HL-60 (cell line): Measurements from ENCODE around the gene ZNF768.
A peak's percentile ranks its signal among the peaks of the same experiment; 100 is the strongest.
"Not testable (repeated sequence)": the region's sequence is repeated elsewhere in the genome, so short reads cannot be mapped to it uniquely, and the experiment has no call there.

Experiments used
- DNase-seq, 2 experiments: peaks; one replicate each; pipeline ENCODE4 v3.0.0-alpha.2; 2010 to 2020; ENCODE audit warnings: low read depth in 1 of 2, low spot score in 1 of 2
- H3K27ac ChIP-seq: fragments of 250-450 bp; sonication (Bioruptor Pico); replicated peaks from 2 replicates; pipeline ENCODE4 v1.5.1; 2020; ENCODE audit warnings: mild to moderate bottlenecking, moderate library complexity
- H3K27me3 ChIP-seq: fragments of 250-450 bp; sonication (Bioruptor Pico); 2 replicates; pipeline ENCODE4 v1.5.1; 2021; ENCODE audit warnings: mild to moderate bottlenecking, moderate library complexity; ENCODE audit not compliant: insufficient read depth, poor library complexity, severe bottlenecking
- H3K4me3 ChIP-seq: replicated peaks from 2 replicates; pipeline ENCODE4 v1.5.1; 2011; ENCODE audit warnings: mild to moderate bottlenecking, control low read depth, low read length; ENCODE audit not compliant: insufficient read depth
- GABPA ChIP-seq: IDR thresholded peaks from 2 replicates; pipeline ENCODE4 v1.6.1; 2012; ENCODE audit warnings: low read depth
- POLR2AphosphoS5 ChIP-seq: IDR thresholded peaks from 2 replicates; pipeline ENCODE4 v1.6.1; 2012; ENCODE audit warnings: low read depth
- SPI1 ChIP-seq: IDR thresholded peaks from 2 replicates; pipeline ENCODE4 v1.6.1; 2012; ENCODE audit warnings: low read depth, mild to moderate bottlenecking, borderline replicate concordance
- TF ChIP-seq, protein P1 (sequence below): IDR thresholded peaks from one replicate; pipeline ENCODE4 v1.5.1; 2011; ENCODE audit warnings: low read length, control low read depth, inconsistent platforms; ENCODE audit not compliant: insufficient read depth
- TF ChIP-seq, protein P2 (sequence below): IDR thresholded peaks from 2 replicates; pipeline ENCODE4 v1.6.1; 2012; ENCODE audit warnings: low read depth; ENCODE audit not compliant: insufficient replicate concordance

ZNF768 gene

GRCh38 chr16:30478766-30479478 lies 47.4 kb downstream of the ZNF768 start:
- TF ChIP-seq, protein P1, sequence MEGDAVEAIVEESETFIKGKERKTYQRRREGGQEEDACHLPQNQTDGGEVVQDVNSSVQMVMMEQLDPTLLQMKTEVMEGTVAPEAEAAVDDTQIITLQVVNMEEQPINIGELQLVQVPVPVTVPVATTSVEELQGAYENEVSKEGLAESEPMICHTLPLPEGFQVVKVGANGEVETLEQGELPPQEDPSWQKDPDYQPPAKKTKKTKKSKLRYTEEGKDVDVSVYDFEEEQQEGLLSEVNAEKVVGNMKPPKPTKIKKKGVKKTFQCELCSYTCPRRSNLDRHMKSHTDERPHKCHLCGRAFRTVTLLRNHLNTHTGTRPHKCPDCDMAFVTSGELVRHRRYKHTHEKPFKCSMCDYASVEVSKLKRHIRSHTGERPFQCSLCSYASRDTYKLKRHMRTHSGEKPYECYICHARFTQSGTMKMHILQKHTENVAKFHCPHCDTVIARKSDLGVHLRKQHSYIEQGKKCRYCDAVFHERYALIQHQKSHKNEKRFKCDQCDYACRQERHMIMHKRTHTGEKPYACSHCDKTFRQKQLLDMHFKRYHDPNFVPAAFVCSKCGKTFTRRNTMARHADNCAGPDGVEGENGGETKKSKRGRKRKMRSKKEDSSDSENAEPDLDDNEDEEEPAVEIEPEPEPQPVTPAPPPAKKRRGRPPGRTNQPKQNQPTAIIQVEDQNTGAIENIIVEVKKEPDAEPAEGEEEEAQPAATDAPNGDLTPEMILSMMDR: no peak
- TF ChIP-seq GABPA: no peak
- TF ChIP-seq, protein P2, sequence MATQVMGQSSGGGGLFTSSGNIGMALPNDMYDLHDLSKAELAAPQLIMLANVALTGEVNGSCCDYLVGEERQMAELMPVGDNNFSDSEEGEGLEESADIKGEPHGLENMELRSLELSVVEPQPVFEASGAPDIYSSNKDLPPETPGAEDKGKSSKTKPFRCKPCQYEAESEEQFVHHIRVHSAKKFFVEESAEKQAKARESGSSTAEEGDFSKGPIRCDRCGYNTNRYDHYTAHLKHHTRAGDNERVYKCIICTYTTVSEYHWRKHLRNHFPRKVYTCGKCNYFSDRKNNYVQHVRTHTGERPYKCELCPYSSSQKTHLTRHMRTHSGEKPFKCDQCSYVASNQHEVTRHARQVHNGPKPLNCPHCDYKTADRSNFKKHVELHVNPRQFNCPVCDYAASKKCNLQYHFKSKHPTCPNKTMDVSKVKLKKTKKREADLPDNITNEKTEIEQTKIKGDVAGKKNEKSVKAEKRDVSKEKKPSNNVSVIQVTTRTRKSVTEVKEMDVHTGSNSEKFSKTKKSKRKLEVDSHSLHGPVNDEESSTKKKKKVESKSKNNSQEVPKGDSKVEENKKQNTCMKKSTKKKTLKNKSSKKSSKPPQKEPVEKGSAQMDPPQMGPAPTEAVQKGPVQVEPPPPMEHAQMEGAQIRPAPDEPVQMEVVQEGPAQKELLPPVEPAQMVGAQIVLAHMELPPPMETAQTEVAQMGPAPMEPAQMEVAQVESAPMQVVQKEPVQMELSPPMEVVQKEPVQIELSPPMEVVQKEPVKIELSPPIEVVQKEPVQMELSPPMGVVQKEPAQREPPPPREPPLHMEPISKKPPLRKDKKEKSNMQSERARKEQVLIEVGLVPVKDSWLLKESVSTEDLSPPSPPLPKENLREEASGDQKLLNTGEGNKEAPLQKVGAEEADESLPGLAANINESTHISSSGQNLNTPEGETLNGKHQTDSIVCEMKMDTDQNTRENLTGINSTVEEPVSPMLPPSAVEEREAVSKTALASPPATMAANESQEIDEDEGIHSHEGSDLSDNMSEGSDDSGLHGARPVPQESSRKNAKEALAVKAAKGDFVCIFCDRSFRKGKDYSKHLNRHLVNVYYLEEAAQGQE: no peak
- TF ChIP-seq POLR2AphosphoS5: 0 out of 2 replicates have a peak, but pooled peaks have one; percentile 20
- no peak for TF ChIP-seq SPI1
- Histone ChIP-seq H3K4me3 (no peak overlapping the region), H3K27me3 (no peaks in the 10 kb centered on the region), H3K27ac (no peak overlapping the region)
- no peak for DNase-seq

- not testable (repeated sequence) for H3K27ac ChIP-seq, DNase-seq, H3K27me3 ChIP-seq, H3K4me3 ChIP-seq
Measured at GRCh38 chr16:30477773-30478172, 48.6 kb downstream of the ZNF768 start.

DNA sequence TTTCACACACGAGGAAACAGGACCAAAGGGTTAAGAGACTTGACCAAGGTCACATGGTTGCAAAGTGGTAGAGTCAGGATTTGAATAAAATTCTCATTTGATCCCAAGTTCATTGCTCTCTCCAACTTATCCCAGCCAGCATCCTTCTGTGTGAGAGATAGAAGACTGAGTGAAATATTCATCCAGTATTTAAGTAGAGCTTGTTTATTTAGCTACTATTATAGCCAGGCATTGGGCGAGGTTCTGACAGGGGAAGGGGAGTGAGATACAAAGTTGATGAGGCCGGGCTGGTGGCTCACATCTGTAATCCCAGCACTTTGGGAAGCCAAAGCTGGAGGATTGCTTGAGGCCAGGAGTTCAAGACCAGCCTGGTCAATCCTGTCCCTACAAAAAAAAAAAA lies 49.4 kb downstream of the ZNF768 start:
- no peak overlapping the region for H3K4me3 ChIP-seq
- DNase-seq: no peak
- TF ChIP-seq POLR2AphosphoS5: no peak
- TF ChIP-seq SPI1: no peak
- TF ChIP-seq GABPA: no peak
- no peak overlapping the region for H3K27ac ChIP-seq
- no peaks in the 10 kb centered on the region for H3K27me3 ChIP-seq

DNA sequence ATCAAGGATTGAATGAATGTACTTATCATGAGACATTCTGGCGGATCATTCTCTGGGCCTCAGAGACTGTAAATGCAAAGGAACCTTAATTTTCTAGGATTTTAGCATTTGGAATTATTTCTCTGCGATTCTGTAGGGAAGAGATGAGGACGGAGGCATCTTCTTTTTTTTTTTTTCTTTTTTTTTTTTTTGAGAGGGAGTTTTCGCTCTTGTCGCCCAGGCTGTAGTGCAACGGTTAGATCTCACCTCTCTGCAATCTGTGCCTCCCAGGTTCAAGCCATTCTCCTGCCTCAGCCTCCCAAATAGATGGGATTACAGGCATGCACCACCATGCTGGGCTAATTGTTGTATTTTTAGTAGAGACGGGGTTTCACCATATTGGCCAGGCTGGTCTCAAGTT lies 51.7 kb downstream of the ZNF768 start:
- peak overlapping the region; percentile 77 for H3K4me3 ChIP-seq
- no peak for DNase-seq
- H3K27ac ChIP-seq: peak overlapping the region; percentile 83
- no peak for TF ChIP-seq GABPA
- TF ChIP-seq POLR2AphosphoS5: no peak
- TF ChIP-seq, protein P2: no peak
- TF ChIP-seq, protein P1: no peak
- no peak for TF ChIP-seq SPI1
- no peaks in the 10 kb centered on the region for H3K27me3 ChIP-seq

DNA sequence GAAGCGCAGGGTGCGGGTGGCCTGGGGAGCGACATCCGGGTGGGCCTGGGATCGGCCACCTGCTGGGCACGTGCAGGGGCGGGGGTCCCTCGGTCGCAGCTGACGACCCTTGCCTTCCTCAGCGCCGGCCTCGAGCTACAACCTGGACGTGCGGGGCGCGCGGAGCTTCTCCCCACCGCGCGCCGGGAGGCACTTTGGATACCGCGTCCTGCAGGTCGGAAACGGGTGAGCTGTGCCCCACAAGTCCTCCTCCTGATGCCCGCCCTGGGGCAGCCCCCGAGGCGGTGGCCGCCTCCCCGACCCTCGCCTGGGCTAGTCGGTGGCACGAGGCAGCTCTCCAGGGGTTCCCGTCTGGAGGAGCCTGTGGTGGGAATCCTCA lies 52.3 kb downstream of the ZNF768 start:
- Histone ChIP-seq H3K27me3 (no peaks in the 10 kb centered on the region), H3K27ac (peak overlapping the region; percentile 83), H3K4me3 (peak overlapping the region; percentile 77)
- no peak for DNase-seq
- TF ChIP-seq GABPA: no peak
- TF ChIP-seq POLR2AphosphoS5: no peak
- TF ChIP-seq, protein P1: no peak
- TF ChIP-seq, protein P2: no peak
- no peak for TF ChIP-seq SPI1
